Peyer's patch (tissue), 4 donors: ENCODE measurements around the gene VPS13A.

Source experiments
- CTCF ChIP-seq, 6 experiments: fragments of 450-650 bp in 4 of 6; fragments of 200-600 bp in 2 of 6; sonication (generic) in 1 of 6; IDR thresholded peaks; one replicate each; pipeline ENCODE4 v1.5.1; 2017 to 2019; ENCODE audit warnings: antibody characterized with exemption in 6 of 6, mild to moderate bottlenecking in 3 of 6, moderate library complexity in 1 of 6
- POLR2A ChIP-seq, 2 donors: fragments of 450-650 bp; IDR thresholded peaks; one replicate each; pipeline ENCODE4 v1.5.1; 2017; ENCODE audit warnings: antibody characterized with exemption in 2 of 2, mild to moderate bottlenecking in 2 of 2, moderate library complexity in 2 of 2

DNA sequence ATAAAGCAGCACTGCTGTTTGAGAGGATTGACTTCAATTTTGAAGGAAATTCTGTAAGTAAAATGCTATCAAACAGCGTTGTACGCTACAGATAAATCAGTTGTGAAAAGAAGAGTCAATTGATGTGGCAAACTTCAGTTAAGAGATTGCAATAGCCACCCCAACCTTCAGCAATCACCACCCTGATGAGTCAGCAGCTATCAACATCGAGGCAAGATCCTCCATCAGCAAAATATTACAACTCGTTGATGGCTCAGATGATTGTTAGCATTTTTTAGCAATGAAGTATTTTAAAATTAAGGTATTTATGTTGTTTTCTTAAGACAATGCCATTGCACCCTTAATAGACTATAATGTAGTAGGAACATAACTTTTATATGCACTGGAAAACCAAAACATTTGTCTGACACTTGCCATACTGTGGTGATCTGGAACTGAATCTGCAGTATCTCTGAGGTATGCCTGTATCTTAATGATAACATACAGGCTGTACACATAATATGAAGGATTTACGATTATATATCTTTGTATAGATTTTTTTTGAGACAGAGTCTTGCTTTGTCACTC is 47.5 kb downstream of the VPS13A start:
- no peak for TF ChIP-seq CTCF (IDR thresholded peaks at IDR 0.05)
- no peak for TF ChIP-seq POLR2A (IDR thresholded peaks at IDR 0.05)
